Transverse colon (tissue), 4 donors: ENCODE data around the gene EIF3B. TPM values are rescaled to one million over a fixed set of nuclear protein-coding genes. Genes with fewer than 3 reads are reported as not detected.
A peak's percentile ranks its signal among the peaks of the same experiment; 100 is the strongest.
"Not testable (repeated sequence)": the region's sequence is repeated elsewhere in the genome, so short reads cannot be mapped to it uniquely, and the experiment has no call there.

Experiments
- DNase-seq: peaks from one replicate; pipeline ENCODE4 v3.0.0-alpha.2; 2019
- H3K27ac ChIP-seq, 4 donors: fragments of 200-600 bp; sonication (generic); 2 replicates each; pipeline ENCODE4 v1.5.1; 2016 to 2018; ENCODE audit warnings: inconsistent platforms in 4 of 4
- H3K27me3 ChIP-seq: fragments of 200-600 bp; sonication (generic); 2 replicates; pipeline ENCODE4 v1.5.1; 2017; ENCODE audit warnings: inconsistent platforms
- H3K36me3 ChIP-seq, 4 donors: fragments of 200-600 bp; sonication (generic); 2 replicates each; pipeline ENCODE4 v1.5.1; 2017 to 2019; ENCODE audit warnings: inconsistent platforms in 4 of 4
- H3K4me1 ChIP-seq, 4 donors: fragments of 200-600 bp; sonication (generic); 2 replicates each; pipeline ENCODE4 v1.5.1; 2017 to 2020; ENCODE audit warnings: inconsistent platforms in 4 of 4
- H3K4me3 ChIP-seq, 4 donors: fragments of 200-600 bp; sonication (generic); 1 replicate in 1 of 4; 2 replicates in 3 of 4; pipeline versions ENCODE4 v1.5.1 to v1.6.1; 2017 to 2019; ENCODE audit warnings: inconsistent platforms in 4 of 4
- H3K9me3 ChIP-seq, 2 donors: fragments of 200-600 bp; sonication (generic); 2 replicates each; pipeline ENCODE4 v1.5.1; 2017 to 2019; ENCODE audit warnings: inconsistent platforms in 2 of 2
- CTCF ChIP-seq, 5 experiments: fragments of 200-600 bp in 3 of 5; fragments of 450-650 bp in 2 of 5; sonication (generic) in 3 of 5; IDR thresholded peaks; 1 replicate in 2 of 5; 2 replicates in 3 of 5; pipeline ENCODE4 v1.5.1; 2016 to 2017; ENCODE audit warnings: antibody characterized with exemption in 5 of 5, inconsistent platforms in 3 of 5, mild to moderate bottlenecking in 2 of 5, moderate library complexity in 1 of 5
- EP300 ChIP-seq: sonication (generic); formaldehyde crosslinking; IDR thresholded peaks from one replicate; pipeline ENCODE4 v1.6.1; 2017; ENCODE audit warnings: antibody characterized with exemption, low read depth
- POLR2A ChIP-seq: fragments of 450-650 bp; IDR thresholded peaks from one replicate; pipeline ENCODE4 v1.6.1; 2016; ENCODE audit warnings: antibody characterized with exemption, mild to moderate bottlenecking, moderate library complexity
- POLR2AphosphoS5 ChIP-seq, 3 donors: sonication (generic); formaldehyde crosslinking; IDR thresholded peaks; one replicate each; pipeline ENCODE4 v1.6.1; 2016; ENCODE audit warnings: antibody characterized with exemption in 3 of 3
- WGBS, 2 donors: methylation state at CpG; one replicate each; pipeline ENCODE4 v1.1.5; 2018; ENCODE audit warnings: low coverage in 1 of 2; 5-methylcytosine and 5-hydroxymethylcytosine counted together
- in situ Hi-C, 4 donors: fragments of 200-750 bp; cut with MboI; loops; one replicate each; pipeline versions ENCODE4 v1.15.0 to v1.15.1; 2017; ENCODE audit warnings: low sequenced_read_pairs in 3 of 4, low pct_ligation_motif_present in 1 of 4, low pct_unique_long_range_greater_than_20kb in 1 of 4
- intact Hi-C: fragments of 100-400 bp; cut with DNase I; formaldehyde crosslinking; loops from one replicate; pipeline ENCODE4 v1.15.1; 2023; ENCODE audit warnings: low total_unique reads
- total RNA-seq, 4 donors: library from RNA; depleted of rRNA; stranded (reverse); fragments of >200 nt; gene quantifications; one replicate each; pipeline ENCODE4 v1.1.0, GENCODE V29; 2016

EIF3B gene
- total RNA-seq, result 100 to 1,000 TPM in 1 of 4 donors, 10 to 100 TPM in 3; 75.4 to 201 (median 90.6) TPM

- peak within 1 kb of the TSS; percentile 96 to 98 (median 96) for H3K27ac ChIP-seq
- no peaks in the 10 kb centered on the region for H3K27me3 ChIP-seq
- in situ Hi-C loops (loop anchor here in 2 of 4 donors (25.0 kb wide), 1 partner anchor 117 kb away; the partner anchor contains the start of genes MAD1L1 (in 2 of the 2), MRM2 (in 2 of the 2) and NUDT1 (in 2 of the 2)), intact Hi-C loops (loop anchor here (10.0 kb wide), 1 partner anchor 110 kb away; the partner anchor contains the start of genes MRM2 and NUDT1)
- H3K4me1 ChIP-seq, result peaks cover 19 to 44% (median 32%) of the 10 kb centered on the region in 4 donors
- H3K4me3 ChIP-seq, result peak within 1 kb of the TSS; percentile 87 to 100 (median 98)
- DNase-seq, result peak; percentile 91
- no peaks in the 10 kb centered on the region for H3K36me3 ChIP-seq
- no peaks in the 10 kb centered on the region for H3K9me3 ChIP-seq
- peak; percentile 28 for TF ChIP-seq POLR2A
- no peak for TF ChIP-seq EP300
- peak; percentile 29 to 81 (median 81) for TF ChIP-seq POLR2AphosphoS5 (IDR thresholded peaks at IDR 0.05)
- peak in 2 of 5 experiments; percentile 5 to 15 for TF ChIP-seq CTCF (IDR thresholded peaks at IDR 0.05)
- 0% methylated on average over 16 to 34 of the region's 55 CpGs for whole genome bisulfite sequencing, 2 donors
Measured at GRCh38 chr7:2354186-2354938, at the start of gene EIF3B. Gene EIF3B (plus strand): TSS chr7:2354827. CDS start chr7:2354922, 95 bp downstream.

GRCh38 chr7:2305258-2305657 is 49.4 kb upstream of the EIF3B start:
- H3K36me3 ChIP-seq, H3K4me1 ChIP-seq, H3K27me3 ChIP-seq, DNase-seq, H3K27ac ChIP-seq, in situ Hi-C loops, H3K4me3 ChIP-seq, intact Hi-C loops, H3K9me3 ChIP-seq: not testable (repeated sequence)
- 91 to 96% methylated on average over 4 to 6 of the region's 6 CpGs for WGBS, 2 donors

DNA sequence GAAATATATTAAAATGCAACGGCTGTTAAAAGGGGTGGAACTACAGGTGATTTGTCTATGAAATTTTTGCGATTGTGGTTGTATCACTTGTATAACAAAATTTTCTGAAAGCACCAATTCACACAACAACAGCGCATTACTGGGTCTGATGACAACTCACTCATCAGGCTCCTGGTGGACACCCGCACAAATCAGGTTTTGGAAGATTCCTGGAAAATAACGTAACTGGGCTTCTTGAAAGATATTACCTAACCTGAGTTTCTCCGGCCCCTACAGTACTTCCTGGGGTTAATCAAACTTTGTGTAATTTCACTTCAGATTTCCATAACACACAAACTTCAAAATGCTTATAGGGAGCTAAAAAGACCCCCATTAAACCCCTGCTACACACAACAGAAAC is 47.9 kb upstream of the EIF3B start:
- H3K27ac ChIP-seq, result no peak overlapping the region
- H3K9me3 ChIP-seq, result no peaks in the 10 kb centered on the region
- no peak for DNase-seq
- H3K4me3 ChIP-seq, result no peak overlapping the region
- H3K4me1 ChIP-seq, result no peaks in the 10 kb centered on the region
- TF ChIP-seq EP300 (no peak), POLR2A (no peak), CTCF (IDR thresholded peaks at IDR 0.05) (no peak), POLR2AphosphoS5 (IDR thresholded peaks at IDR 0.05) (no peak)
- no peaks in the 10 kb centered on the region for H3K27me3 ChIP-seq
- intact Hi-C loops (no loop called here), in situ Hi-C loops (no loop called here)
- no peaks in the 10 kb centered on the region for H3K36me3 ChIP-seq
- WGBS, 2 donors, result 93 to 94% methylated on average over 6 of the region's 6 CpGs

DNA sequence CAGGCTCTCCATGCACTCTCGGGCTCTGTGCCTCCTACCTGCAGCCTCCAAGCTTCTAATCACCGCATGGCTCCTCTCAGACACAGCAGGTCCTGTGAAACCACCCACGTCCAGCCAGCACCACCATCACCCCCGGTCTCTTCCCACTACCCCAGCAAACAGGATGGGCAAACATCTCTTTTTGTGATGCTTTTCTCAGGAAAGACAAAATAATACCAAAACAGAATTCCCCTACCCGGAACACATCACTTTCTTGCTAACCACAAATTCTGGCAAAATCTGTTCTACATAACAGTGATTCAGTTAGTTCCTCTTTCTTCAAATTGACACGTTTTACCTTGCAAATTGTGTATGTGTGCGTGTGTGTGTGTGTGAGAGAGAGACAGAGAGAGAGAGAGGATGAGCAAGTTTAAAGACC is 46.9 kb upstream of the EIF3B start:
- Histone ChIP-seq H3K27ac (no peak overlapping the region), H3K27me3 (no peaks in the 10 kb centered on the region), H3K36me3 (no peaks in the 10 kb centered on the region), H3K4me1 (no peaks in the 10 kb centered on the region), H3K4me3 (no peak overlapping the region), H3K9me3 (no peaks in the 10 kb centered on the region)
- no peak for DNase-seq
- TF ChIP-seq POLR2A (no peak), EP300 (no peak), POLR2AphosphoS5 (IDR thresholded peaks at IDR 0.05) (no peak), CTCF (IDR thresholded peaks at IDR 0.05) (no peak)
- intact Hi-C loops, result no loop called here
- 75 to 88% methylated on average over 7 of the region's 7 CpGs for WGBS, 2 donors
- in situ Hi-C loops, result no loop called here
